ENCODE measurements around the gene GPSM1.

GPSM1 gene

DNA sequence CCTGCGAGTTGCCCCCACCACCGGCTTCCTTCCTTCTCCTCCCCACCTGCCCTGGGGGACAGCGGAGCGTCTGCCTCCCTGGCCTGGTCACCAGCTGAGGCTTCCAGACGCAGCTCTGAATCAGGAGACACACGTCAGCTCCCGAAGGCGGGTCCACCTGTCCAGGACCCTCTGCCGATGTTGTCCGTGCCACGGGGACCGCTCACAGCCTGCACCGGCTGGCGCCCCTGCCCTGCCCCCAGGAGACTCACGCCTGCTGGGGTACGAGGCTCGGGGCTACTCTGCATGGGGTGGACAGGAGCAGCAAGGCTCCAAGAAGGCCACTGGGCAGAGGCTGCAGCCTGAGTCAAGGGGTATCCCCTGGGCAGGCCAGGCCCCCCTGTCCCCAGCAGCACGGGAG is 21.5 kb upstream of the GPSM1 start:
- DNase-seq: no peak

DNA sequence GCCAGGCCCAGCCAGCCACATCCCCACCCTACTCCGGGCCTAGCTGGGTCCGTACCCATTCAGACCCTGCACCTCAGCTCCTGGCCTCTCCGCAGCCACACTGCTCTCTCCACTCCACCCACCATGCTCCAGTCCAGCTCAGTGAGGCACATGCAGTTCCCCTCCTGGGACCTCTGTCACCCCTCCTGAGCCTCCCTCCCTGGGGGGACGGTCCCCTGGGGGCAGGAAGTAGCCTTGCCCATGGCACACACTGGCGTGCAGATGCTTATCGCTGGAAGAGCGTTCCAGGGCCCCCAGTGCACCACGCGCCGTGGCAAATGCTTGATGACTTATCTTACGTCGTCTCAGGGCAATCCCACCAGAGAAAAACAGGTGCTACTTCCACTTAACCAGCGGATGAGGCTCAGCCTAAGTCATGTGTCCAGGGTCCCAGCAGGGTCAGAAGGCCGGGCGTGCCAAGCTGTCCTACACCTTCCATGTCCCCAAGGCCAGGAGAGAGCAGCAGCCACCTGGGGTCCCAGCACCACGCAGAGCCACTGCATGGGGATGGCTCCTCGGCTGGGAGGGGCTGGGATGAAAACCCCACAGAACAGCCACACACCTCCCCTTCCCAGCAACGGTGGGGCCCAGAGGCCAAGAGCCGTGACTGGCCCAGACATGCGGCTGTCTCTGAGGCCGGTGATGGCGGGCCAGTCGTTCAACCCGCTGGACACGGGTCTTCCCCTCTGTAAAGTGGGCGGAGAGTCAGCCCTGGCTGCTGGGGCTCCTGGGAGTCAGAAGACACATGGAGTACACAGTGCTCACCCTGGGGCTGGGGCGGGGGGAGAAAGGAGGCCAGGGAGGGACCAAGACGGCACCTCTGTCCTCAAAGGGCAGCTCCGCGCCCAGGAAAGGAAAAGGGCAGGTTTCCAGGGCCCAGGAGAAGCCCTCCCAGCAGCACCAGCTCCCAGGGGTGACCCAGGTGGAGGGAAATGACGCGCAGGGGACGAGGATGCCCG is 20.8 kb upstream of the GPSM1 start:
- DNase-seq: no peak

DNA sequence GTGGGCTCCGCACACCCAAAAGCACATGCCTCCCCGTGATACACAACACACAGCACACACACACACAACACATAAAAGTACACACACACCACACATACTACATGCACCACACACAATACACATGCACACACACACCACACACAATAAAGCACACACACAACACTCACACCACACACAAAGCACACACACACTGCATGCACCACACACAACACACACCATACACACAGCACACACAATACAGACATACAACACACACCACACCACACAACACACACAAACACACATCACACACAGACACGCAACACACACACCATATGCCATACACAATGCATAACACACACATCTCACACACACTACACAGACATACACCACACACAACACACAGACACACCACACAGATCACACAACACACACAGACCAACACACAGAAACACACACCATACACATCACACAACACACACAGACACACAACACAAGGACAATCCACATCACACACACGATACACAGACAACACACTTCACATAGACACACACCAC is 20.1 kb upstream of the GPSM1 start:
- DNase-seq: no peak

DNA sequence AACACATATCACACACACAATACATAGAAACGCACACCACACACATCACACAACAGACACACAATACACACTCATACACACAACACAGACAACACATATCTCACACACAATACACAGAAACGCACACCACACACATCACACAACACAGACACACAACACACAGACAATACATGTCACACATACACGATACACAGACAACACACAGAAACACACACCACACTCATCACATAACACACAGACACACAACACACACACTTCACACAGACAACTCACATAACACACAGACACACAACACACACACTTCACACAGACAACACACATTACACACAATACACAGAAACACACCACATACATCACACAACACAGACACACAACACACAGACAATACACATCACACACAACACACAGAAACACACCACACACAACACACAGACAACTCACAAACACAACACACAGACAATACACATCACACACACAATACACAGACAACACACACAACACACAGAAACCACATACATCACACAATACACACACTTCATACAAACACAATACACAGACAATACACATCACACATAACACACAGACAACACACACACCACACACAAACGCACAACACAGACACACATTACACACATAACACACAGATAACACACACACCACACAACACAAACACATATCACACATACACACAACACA is 19.2 kb upstream of the GPSM1 start:
- no peak for DNase-seq

DNA sequence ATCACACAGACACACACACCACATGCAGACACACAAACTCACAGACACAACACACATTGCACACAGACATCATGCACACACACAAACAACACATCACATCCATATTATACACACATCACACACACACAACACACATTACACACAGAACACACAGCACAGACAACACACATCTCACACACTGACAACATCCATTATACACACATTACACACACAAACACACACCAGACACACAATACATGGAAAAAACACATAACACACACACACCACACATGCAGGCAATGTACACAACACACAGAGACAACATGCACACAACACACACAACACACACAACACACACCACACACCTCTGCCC is 18.7 kb upstream of the GPSM1 start:
- DNase-seq: no peak

DNA sequence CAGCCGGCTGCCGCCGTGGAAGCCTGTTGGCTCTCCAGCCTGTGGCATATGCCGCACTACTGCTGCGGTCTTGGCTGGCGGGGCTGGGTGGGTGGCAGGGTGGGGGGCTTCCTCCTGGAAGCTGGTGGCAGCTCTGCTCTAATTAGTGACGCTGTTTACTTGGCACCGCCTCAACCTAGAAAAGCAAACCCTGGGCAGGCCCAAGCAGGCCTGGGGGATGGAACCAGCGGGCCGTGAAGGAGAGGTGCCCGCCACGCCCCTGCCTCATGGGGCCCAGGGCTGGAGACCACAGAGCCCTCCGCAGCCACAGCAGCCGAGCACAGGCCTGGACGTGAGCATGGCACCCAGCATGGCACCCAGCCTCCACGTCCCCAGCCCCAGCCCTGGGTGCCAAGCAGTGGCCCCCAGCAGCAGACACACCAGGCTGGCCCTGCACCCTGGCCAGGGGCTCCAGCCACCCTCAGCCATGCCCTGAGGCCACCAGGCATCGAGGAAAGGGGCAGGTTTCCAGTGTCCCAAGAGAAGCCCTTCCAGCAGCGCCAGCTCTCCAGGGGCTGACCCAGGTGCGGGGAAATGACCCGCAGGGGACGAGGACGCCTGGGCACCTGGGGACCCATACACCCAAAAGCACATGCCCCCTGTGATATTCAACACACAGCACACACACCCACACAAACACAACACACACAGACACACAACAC is 18.1 kb upstream of the GPSM1 start:
- DNase-seq: no peak

DNA sequence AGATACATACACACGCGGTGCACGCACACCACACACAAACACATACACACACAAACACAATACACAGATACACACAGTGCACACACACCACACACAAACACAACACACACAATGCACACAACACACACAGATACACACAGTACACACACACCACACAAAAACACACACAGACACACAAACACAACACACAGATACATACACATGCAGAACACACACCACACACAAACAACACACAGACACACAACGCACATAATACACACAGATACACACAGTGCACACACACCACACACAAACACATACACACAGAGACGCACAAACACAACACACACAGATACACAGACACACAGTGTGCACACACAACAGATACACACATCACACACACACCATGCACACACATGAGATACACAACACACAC is 17.5 kb upstream of the GPSM1 start:
- DNase-seq: no peak

DNA sequence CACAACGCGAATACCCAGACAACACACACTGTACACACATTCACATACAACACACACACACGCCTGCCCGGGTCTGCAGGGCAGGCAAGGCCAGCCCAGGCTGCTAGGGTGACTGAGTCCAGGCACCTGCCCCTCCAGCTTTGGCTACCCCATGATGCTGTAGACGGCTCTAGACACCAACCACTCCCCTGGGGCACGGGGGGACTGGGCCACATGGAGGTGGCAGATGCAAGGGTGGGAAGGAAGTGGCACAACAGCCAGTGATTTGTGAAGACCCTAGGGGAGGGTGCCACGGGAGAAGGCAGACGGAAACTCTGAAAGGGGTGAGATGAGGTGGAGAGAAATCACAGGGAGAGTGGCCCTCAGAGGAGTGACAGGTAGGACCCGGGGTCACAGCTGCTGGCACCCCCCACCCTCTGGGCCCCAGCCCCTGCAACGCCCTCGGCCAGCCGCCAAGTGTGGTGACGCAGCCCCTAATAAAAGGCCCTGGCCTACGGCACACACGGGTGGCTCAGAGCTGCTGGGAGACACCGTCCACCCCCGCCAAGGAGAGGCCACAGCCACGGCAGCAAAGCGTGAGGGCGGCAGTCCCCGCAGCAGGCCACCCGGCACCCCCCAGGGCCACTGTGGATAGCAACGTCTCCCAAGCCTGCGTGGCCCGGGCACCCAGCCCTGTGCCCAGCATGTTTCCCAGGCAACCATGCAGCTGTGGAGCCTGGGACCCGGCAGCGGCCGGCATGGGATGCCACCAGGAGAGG is 16.9 kb upstream of the GPSM1 start:
- DNase-seq: no peak

DNA sequence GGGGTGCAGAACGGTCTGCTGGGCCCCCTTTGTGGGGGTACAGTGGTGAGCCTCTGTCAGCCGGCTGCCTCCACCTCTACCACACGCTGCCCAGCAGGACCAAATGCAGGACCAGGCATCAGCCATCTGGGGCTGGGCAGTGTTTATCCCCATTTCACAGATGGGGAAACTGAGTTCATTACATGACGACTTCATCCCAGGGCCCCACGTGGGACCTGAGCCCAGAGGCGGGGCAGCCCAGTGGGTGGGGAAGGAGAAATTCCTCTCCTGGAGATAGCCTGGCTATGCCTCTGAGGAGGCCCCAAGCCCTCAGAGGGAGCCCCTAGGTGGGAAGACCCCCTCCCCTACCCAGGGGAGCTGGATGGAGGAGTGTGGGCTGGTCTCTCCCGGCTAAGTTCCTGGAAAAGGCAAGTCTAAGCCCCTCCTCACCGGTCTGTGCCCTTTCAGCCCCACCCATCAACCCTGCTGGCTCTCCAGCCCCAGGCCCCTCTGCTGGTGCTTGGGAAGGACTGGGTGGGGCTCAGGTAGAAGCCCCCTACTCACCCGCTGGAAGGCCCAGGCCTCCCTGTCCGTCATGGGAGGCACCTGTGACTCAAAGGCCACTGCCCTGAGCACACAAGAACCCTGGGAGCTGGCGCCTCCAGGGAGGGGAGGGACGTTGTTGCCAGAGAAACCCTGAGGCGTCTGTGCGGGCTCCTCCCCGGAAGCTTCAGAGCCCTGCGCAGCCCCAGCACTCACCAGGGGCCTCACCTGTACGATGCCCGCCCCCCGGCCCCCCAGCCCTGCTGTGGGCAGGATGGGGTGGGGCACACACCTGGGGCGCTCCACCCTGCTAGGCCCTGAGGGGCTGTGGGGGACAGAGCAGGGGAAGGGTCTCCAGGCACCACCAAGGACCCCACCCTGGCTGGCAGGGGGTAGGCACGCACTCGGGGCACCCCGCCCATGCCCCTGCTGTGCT is 16.0 kb upstream of the GPSM1 start:
- no peak for DNase-seq

DNA sequence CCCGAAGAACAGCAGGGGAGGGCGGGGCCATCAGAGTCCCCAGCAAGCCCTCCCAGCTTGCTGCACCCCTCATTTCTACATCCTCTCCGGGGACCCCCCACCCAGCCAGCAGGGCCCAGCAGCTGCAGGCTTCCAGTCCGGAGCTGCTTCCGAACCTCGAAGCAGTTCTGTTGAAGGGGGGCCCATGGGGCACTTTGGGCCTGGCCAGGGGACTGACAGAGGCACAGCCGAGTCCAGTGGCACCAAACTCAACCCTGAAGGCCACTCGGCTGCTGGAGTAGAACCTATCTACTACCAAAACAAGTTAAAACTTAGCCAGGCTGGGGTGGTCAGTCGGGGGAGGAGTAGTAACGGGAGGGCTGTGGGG is 15.3 kb upstream of the GPSM1 start:
- DNase-seq: no peak

DNA sequence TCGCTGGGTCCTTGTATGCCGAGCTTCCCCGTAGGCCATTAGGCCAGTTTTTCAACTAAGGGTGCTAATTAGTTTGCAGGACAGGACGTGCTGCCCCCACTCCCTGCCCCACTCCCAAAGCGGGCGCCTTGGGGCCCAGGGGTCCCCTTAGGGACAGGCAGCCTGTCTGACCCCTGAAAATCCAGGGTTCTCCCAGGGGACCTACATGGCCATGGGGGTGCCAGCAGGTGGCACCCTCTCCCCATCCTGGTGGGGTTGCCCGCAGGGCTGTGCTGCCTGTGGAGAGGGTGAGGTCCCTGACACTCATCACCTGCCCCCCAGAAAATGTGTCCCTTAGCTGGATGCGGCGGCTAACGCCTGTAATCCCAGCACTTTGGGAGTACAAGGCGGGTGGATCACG is 14.9 kb upstream of the GPSM1 start:
- peak; percentile 39 for DNase-seq

DNA sequence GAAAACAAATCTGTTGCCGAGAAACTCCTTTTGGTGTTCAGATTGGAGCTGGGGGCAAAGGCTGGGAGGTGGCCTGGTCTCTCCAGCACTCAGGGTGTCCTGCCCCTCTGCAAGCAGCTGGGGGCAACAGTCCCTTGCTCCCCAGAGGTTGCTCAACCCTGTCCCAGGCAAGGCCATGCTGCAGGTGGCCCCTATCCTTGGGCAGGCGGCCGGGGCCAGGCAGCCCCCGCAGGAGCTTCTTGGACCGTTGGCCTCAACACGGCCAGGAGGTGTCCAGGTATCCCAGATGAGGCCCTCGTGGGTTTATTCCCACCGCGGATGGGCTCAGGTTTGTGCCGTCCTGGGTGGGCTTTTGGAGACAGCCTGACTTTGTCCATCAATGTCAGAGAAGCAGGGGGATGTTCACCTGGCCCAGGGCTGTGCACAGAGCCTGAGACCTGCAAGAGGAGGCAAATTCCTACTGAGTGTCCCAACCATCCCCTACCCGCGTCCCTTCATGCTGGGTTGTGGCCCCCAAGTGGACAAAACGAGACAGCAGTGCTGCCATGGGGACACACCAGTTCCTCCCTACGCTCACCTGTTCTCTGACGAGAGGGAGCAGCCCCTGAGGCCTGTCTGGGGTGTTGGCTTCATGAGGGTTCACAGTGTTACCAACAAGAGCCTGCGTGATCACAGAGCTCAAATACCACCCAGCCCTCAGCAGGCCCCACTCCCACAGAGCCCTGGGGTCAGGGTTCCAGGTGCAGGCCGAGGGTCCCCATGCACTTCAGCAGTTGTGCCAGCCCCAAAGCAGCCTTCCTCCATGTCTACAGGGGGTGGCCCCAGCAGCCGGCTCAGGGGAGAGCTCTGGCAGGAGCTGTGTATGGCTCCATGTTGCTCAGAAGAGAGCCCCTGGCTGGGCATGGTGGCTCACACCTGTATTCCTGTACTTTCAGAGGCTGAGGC is 14.0 kb upstream of the GPSM1 start:
- no peak for DNase-seq

DNA sequence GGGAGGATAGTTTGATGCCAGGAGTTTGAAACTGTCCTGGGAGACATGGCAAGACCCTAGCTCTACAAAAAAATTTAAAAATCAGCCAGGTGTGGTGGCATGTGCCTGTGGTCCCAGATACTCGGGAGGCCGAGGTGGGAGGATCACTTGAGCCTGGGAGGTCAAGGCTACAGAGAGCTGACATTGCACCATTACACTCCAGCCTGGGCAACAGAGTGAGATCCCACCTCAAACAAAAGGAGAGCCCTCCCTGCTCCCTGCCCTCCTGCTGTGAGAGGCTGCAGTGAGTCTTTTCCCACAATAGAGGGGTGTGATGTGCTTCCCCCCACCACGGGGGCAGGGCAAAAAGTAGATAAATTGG is 13.3 kb upstream of the GPSM1 start:
- no peak for DNase-seq

DNA sequence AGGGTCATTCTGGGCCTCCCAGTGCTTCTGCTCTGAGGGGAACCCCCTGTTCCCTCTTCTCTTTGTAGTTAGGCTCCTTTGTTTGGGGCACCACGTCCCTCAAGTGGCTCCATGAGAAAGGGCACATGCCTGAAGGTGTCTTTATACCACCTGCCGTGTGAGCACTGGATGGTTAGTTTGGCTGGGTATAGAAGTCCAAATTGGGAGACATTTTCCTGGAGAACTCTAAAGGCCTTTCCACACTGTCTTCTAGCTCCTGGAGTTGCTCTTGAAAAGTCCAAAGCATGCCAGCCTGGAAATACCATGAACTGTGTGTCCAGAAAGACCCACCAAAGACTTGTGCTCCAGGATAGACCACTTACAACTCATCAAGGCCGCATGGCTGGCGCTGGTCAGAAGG is 12.4 kb upstream of the GPSM1 start:
- no peak for DNase-seq

DNA sequence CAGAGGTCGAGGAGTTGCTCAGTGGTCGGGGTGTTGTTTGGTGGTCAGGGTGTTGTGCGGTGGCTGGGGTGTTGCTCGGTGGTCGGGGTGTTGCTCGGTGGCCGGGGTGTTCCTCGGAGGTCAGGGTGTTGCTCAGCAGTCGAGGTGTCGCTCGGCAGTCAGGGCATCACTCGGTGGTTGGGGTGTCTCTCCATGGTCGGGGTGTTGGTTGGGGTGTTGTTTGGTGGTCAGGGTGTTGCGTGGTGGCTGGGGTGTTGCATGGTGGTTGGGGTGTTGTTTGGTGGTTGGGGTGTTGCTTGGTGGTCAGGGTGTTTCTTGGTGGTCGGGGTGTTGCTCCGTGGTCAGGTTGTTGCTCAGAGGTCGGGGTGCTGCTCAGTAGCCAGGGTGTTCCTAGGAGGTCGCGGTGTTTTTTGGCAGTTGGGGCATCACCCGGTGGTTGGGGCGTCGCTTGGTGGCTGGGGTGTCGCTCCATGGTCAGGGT is 11.0 kb upstream of the GPSM1 start:
- no peak for DNase-seq

DNA sequence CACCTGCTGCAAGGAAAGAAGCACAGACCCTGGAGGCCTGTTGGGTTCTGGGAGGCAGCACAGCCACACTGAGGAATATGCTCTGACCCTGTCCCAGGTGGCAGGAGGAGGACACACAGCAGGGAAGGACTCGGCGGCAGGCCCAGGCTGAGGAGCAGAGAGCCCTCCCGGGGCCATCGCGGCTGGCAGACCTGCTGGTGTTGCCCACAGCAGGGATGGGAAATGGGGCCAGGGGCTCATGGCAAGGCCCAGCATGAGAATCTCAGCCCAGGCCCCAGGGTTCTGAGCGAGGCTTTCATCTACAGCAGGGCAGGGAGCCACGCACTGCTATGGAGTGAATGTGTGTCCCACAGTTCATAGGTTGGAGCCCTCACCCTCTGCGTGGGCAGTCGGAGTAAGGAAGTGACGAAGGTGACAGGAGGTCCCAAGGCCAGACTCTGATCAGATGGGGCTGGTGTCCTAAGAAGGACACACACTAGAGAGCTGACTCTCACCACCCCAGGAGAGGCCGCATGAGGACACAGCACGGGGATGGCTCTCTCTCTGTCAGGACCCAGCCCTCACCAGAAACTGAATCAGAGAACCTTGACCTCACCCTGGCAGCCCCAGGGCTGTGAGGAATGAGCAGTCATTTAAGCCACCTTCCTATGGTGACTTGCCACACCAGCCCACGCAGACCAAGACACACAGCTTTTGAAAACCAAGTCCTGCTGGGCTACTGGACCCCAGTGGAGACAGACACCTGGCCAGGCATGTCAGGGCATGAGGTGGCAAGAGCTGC is 10.3 kb upstream of the GPSM1 start:
- no peak for DNase-seq

DNA sequence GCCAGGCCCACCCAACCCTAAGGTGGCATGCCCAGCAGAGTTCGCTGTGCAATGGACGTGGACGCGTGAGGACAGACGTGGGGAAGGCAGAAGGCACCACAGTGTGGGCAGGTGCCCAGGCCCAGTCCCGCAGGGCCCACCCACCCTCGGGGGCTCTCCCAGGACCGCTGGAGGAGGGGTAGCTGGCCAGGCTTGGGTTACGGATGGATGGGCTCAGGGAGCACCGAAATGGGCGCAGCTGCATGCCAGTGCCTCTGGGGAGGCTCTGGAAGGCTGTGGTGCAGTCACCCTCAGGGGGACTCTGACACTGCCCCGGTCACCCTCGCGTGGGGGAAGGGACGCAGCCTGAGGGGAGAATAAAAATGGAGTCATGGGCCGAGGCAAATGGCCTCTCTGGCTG is 9.6 kb upstream of the GPSM1 start:
- DNase-seq: no peak

DNA sequence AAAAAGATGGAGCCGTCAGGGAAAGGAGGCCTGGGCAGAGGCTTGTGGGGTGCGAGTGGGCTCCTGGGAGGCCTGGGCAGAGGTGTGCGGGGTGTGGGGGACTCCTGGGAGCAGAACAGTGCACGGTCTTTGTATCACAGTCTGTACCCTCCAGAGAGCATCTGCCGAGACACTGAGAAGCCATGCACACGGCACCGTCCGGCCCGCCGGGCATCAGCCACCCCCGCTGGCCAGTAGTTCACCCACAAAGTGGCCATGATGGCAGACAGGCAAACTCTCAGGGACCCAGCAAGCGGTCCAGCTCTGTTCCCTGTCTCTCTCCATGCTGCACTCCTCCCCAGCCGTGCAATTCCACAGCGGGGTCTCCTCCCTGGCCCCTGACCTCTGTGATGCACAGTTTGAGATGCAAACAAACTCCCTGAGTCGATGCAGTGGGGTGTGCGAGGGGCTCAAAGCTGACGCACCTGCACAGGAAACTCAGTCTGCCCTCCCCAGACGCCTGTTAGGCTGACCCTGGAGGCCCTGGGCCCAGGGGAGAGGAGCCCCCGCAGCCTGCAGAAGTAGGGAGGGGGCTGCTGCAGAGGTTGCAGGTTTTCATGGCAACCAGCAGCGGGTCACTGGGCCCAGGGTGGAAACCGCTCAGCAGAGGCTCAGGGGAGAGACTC is 9.1 kb upstream of the GPSM1 start:
- no peak for DNase-seq

DNA sequence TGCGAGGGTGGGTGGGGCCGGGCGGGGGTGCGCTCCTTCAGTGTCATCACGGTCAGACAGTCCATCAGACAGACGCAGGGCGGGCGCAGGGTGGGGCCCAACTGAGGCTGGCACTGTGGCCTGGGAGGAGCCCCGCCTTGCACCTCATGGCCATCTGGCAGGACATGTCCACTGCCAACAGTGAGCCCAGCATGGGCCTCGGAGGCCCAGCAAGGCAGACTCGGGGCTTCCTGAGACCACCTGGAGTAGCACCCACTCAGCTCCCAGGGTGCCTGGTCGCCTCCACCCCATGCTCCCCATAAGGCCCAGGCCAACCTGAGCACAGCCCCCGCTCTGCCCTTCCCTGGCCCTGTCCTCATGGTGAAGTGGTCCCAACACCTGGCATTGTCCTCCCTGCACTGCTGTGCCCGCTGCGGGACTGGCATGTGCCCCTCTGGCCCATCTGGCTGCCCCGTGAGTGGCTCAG is 8.5 kb upstream of the GPSM1 start:
- DNase-seq: no peak

Data from activated CD4-positive, alpha-beta T cell treated with anti-CD3 and anti-CD28 coated beads, Interleukin-2, amount 50 U/mL, for 1 hour (primary cell).